Measurements from ENCODE around the gene ZBTB4. TPM values are rescaled to one million over a fixed set of nuclear protein-coding genes. Genes with fewer than 3 reads are reported as not detected.

The ZBTB4 gene
- total RNA-seq, 1 experiment from 2014 or later, result 14.4 TPM

DNA sequence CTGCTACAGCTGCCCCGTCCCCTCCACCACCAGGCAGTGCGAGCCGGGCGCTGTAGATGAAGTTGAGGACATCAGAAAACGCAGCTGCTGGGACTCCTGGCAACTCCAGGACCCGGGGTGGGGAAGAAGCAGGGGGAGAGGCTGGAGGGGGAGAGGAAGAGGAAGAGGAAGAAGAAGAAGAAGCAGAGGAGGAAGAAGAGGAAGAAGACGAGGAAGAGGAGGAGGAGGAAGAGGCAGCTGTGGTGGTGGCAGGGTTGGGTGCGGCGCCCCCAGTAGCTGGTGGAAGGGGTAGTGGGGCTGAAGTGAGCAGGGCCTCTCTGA is 13.2 kb downstream of the ZBTB4 start:
- H2AFZ ChIP-seq (ENCODE audit: low read length), result no peak overlapping the region
- no peak overlapping the region for H3T11ph ChIP-seq (ENCODE audit: low read length)
- H3K14ac ChIP-seq (ENCODE audit: insufficient read depth, low read length), result no peak overlapping the region; the same call in 1 of the 2 replicates
- H2BK20ac ChIP-seq (ENCODE audit: low read depth, low read length, poor library complexity, severe bottlenecking), result no peak overlapping the region
- H4K20me1 ChIP-seq (ENCODE audit: control insufficient read depth, insufficient read depth, insufficient read length), result peaks cover 2% of the 10 kb centered on the region
- Mint-ChIP-seq H3K4me1 (peaks cover 3 to 7% of the 10 kb centered on the region in 2 experiments), H3K36me3 (ENCODE audit: insufficient read depth in 1 of 3, low read depth in 3 of 3) (peaks cover 2 to 19% (median 18%) of the 10 kb centered on the region in 3 experiments; a peak in 5 of 7 replicates), H3K9me3 (no peaks in the 10 kb centered on the region), H3K4me3 (no peak overlapping the region), H3K27ac (no peak overlapping the region), H3K27me3 (ENCODE audit: low read depth) (no peaks in the 10 kb centered on the region)
- H3K18ac ChIP-seq (ENCODE audit: insufficient read length, low read depth, low read length), result no peak overlapping the region
- TF ChIP-seq, protein P1, sequence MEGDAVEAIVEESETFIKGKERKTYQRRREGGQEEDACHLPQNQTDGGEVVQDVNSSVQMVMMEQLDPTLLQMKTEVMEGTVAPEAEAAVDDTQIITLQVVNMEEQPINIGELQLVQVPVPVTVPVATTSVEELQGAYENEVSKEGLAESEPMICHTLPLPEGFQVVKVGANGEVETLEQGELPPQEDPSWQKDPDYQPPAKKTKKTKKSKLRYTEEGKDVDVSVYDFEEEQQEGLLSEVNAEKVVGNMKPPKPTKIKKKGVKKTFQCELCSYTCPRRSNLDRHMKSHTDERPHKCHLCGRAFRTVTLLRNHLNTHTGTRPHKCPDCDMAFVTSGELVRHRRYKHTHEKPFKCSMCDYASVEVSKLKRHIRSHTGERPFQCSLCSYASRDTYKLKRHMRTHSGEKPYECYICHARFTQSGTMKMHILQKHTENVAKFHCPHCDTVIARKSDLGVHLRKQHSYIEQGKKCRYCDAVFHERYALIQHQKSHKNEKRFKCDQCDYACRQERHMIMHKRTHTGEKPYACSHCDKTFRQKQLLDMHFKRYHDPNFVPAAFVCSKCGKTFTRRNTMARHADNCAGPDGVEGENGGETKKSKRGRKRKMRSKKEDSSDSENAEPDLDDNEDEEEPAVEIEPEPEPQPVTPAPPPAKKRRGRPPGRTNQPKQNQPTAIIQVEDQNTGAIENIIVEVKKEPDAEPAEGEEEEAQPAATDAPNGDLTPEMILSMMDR (conservative IDR thresholded peaks at IDR 0.05), result no peak
- H3K4ac ChIP-seq (ENCODE audit: low read depth, low read length), result no peak overlapping the region
- H3K79me1 ChIP-seq (ENCODE audit: insufficient read depth, low read depth, low read length, poor library complexity, severe bottlenecking), result no peaks in the 10 kb centered on the region
- no peaks in the 10 kb centered on the region for H3K9me3 ChIP-seq (ENCODE audit: control insufficient read depth, low read depth, low read length)
- no peak overlapping the region for H4K8ac ChIP-seq (replicated peaks; ENCODE audit: insufficient read length, low read depth, low read length)
- no peak overlapping the region for H3K4me2 ChIP-seq (ENCODE audit: insufficient read depth, insufficient read length, low read length)
- no peak for DNase-seq
- H3K27ac ChIP-seq (ENCODE audit: insufficient read length, low read depth, low read length), result no peak overlapping the region
- H3K23ac ChIP-seq (ENCODE audit: insufficient read length, low read depth, low read length), result no peak overlapping the region
- no peak overlapping the region for H2AK5ac ChIP-seq (ENCODE audit: insufficient read length, low read length)
- H2BK120ac ChIP-seq (ENCODE audit: low read depth, low read length, poor library complexity, severe bottlenecking), result no peak overlapping the region
- no peak overlapping the region for H4K5ac ChIP-seq (ENCODE audit: insufficient read length, low read depth, low read length)
- no peak overlapping the region for H2BK15ac ChIP-seq (ENCODE audit: low read depth, low read length)
- WGBS (ENCODE audit: extremely low coverage, insufficient read length, low lambda C conversion rate), result no CpG with 5 or more reads among the region's 9 CpGs
- no peaks in the 10 kb centered on the region for H3K27me3 ChIP-seq (ENCODE audit: insufficient read depth, low read length)
- H4K91ac ChIP-seq (ENCODE audit: insufficient read length, low read depth, low read length), result no peak overlapping the region
- H3K9ac ChIP-seq (ENCODE audit: extremely low read depth, insufficient read length, low read length), result no peak overlapping the region
- no peaks in the 10 kb centered on the region for H3K23me2 ChIP-seq (ENCODE audit: insufficient read length, low read depth, low read length, poor library complexity, severe bottlenecking)
- no peaks in the 10 kb centered on the region for H3K79me2 ChIP-seq (ENCODE audit: insufficient read depth, low read length)
- no peak overlapping the region for H2BK12ac ChIP-seq (ENCODE audit: insufficient read length, low read depth, low read length)
- H3K4me1 ChIP-seq (ENCODE audit: insufficient read depth, low read length), result peaks cover 3% of the 10 kb centered on the region; the same call in 1 of the 2 replicates
- H3K56ac ChIP-seq (ENCODE audit: insufficient read length, low read depth, low read length), result no peak overlapping the region
- no peak overlapping the region for H2BK5ac ChIP-seq (ENCODE audit: insufficient read length, low read length)
